ENCODE results near the gene NTRK3.

DNA sequence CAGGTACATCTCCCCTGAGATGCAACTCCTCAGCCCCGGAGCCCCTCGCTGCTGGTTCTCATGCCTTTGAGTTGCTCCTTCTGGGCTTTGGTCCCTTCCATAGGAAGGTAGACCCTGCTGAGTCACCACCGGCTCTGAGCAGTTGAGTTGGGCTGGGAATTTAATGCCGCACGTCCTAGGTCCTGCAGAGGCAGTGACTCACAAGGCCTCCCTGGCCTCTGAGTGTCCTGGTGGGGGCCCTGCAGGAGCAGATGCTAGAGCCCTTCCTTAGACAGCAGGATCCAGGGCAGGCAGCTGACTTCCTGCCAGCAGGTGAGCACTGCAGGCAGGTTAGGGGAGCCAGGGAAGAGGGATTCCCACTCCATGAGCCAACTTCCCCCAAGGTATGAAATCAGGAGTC lies 5.5 kb upstream of the NTRK3 start:
- TF ChIP-seq EZH2 (IDR thresholded peaks at IDR 0.05; ENCODE audit: insufficient read depth, poor library complexity, severe bottlenecking) (no peak), EZH2phosphoT487 (IDR thresholded peaks at IDR 0.05; ENCODE audit: insufficient read depth, low read depth) (no peak)
